Right lobe of liver (tissue), 6 donors: ENCODE measurements around the gene DLG2. TPM values are rescaled to one million over a fixed set of nuclear protein-coding genes. Genes with fewer than 3 reads are reported as not detected.

ENCODE experiments used
- ATAC-seq, 4 donors: fragments of 200-7000 bp; cut with Tn5 transposase; one replicate each; pipeline ENCODE4 v1.9.1; 2020; ENCODE audit warnings: mild to moderate bottlenecking in 4 of 4, moderate library complexity in 4 of 4
- DNase-seq, 3 donors: peaks; one replicate each; pipeline ENCODE4 v3.0.0-alpha.2; 2020
- H3K27ac ChIP-seq, 3 donors: fragments of 200-600 bp; one replicate each; pipeline ENCODE4 v1.8.0; 2022
- H3K27me3 ChIP-seq, 2 donors: fragments of 200-600 bp; one replicate each; pipeline ENCODE4 v1.8.0; 2022
- H3K36me3 ChIP-seq, 4 donors: fragments of 200-600 bp; sonication (generic) in 1 of 4; one replicate each; pipeline versions ENCODE4 v1.5.1 to v1.8.0; 2017 to 2022; ENCODE audit warnings: control low read depth in 1 of 4
- H3K4me1 ChIP-seq, 4 donors: fragments of 200-600 bp; sonication (generic) in 1 of 4; one replicate each; pipeline versions ENCODE4 v1.5.1 to v1.8.0; 2017 to 2022; ENCODE audit warnings: control low read depth in 1 of 4
- H3K4me3 ChIP-seq, 3 donors: fragments of 200-600 bp; one replicate each; pipeline ENCODE4 v1.8.0; 2022
- H3K9me3 ChIP-seq, 4 donors: fragments of 200-600 bp; sonication (generic) in 1 of 4; one replicate each; pipeline versions ENCODE4 v1.5.1 to v1.8.0; 2017 to 2022; ENCODE audit warnings: control low read depth in 1 of 4
- POLR2A ChIP-seq: fragments of 450-650 bp; IDR thresholded peaks from one replicate; pipeline ENCODE4 v1.6.1; 2017; ENCODE audit warnings: antibody characterized with exemption, mild to moderate bottlenecking
- WGBS: methylation state at CpG from one replicate; pipeline ENCODE4 v1.1.6; 2018; ENCODE audit warnings: low coverage, low lambda C conversion rate; ENCODE audit not compliant: insufficient coverage; ENCODE audit errors: missing lambda C conversion rate; 5-methylcytosine and 5-hydroxymethylcytosine counted together
- intact Hi-C, 2 donors: fragments of 100-400 bp; cut with DNase I; formaldehyde crosslinking; loops; one replicate each; pipeline versions ENCODE4 v1.11.2 to v1.14.1; 2022
- total RNA-seq, 6 experiments: library from RNA; depleted of rRNA in 2 of 6; stranded (reverse); fragments of >200 nt in 2 of 6; fragmentation: NEBNext Ultra II Directional in 3 of 6; extraction: Animal tissue kit (Norgen Biotek cat#: 25700) in 3 of 6; gene quantifications; one replicate each; pipeline versions ENCODE4 v1.1.0 to v1.2.4, GENCODE V29; 2016 to 2023
- TF ChIP-seq, protein P1 (sequence below), 4 donors: fragments of 200-600 bp in 3 of 4; fragments of 450-650 bp in 1 of 4; IDR thresholded peaks; one replicate each; pipeline versions ENCODE4 v1.5.1 to v1.8.0; 2016 to 2022; ENCODE audit warnings: antibody characterized with exemption in 4 of 4, mild to moderate bottlenecking in 2 of 4
- donor health status: DM: no; HTN: yes; CAD: no.
- donor health status: DM: no; HTN: no; CAD: no.
- donor health status: DM: no; HTN: no; CAD: no.
- donor health status: DM: no; HTN: yes; CAD: no.
- donor health status: DM: no; HTN: yes; CAD: no.

Gene DLG2
- total RNA-seq, 6 experiments from 2014 or later = 1.2 to 6.4 (median 2.5) TPM

DNA sequence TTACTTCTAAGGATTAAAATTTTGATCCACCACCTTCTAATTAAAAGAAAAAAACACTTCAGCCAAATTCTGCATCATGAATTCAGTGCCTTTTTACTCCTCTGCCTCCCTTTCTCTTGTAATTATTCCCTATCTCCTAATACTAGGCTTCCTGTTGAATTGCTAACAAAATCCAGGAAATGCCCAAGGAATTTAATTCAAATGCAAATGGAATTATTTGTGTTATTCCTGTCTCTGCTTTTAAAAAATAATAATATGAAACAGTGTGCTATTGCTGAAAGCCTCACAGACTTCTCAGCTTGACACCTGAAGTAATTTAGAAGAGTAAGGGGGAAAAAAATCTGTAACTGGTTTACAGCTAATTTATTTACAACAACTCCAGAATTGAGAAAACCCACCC is 85.5 kb downstream of the DLG2 start:
- no peak for DNase-seq
- no peaks in the 10 kb centered on the region for H3K27me3 ChIP-seq
- TF ChIP-seq, protein P1, sequence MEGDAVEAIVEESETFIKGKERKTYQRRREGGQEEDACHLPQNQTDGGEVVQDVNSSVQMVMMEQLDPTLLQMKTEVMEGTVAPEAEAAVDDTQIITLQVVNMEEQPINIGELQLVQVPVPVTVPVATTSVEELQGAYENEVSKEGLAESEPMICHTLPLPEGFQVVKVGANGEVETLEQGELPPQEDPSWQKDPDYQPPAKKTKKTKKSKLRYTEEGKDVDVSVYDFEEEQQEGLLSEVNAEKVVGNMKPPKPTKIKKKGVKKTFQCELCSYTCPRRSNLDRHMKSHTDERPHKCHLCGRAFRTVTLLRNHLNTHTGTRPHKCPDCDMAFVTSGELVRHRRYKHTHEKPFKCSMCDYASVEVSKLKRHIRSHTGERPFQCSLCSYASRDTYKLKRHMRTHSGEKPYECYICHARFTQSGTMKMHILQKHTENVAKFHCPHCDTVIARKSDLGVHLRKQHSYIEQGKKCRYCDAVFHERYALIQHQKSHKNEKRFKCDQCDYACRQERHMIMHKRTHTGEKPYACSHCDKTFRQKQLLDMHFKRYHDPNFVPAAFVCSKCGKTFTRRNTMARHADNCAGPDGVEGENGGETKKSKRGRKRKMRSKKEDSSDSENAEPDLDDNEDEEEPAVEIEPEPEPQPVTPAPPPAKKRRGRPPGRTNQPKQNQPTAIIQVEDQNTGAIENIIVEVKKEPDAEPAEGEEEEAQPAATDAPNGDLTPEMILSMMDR (IDR thresholded peaks at IDR 0.05) = no peak
- H3K4me3 ChIP-seq = no peak overlapping the region
- H3K36me3 ChIP-seq = no peaks in the 10 kb centered on the region
- no peaks in the 10 kb centered on the region for H3K4me1 ChIP-seq
- H3K27ac ChIP-seq = no peak overlapping the region
- no peaks in the 10 kb centered on the region for H3K9me3 ChIP-seq
- no peak for ATAC-seq
- intact Hi-C loops = no loop called here

DNA sequence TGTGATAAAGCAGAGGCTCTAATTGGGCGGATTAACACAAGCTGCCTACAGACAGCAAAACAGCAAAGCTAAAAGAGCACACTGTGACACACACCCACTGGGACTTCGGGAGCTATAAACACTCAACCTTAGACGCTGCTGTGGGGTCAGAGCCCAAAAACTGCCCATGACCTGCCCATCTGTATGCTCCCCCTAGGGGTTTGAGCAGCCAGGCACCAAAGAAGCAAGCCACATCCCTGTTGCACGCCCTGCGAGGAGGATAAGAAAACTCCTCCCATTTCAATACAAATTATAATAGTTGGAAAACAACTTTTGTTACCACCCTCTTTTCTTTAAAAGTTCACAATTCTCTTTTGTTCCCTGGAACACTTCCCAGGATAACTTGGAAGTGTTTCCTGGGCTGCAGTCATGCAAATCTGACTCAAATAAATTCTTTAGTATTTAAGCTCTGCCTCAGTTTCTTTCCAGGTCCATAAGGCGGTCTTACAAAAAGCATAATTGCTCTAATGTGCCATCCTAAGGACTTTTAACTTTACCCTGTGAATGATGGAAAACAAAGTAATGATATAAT is 86.4 kb downstream of the DLG2 start:
- Histone ChIP-seq H3K36me3 (no peaks in the 10 kb centered on the region), H3K4me1 (no peaks in the 10 kb centered on the region), H3K9me3 (no peaks in the 10 kb centered on the region), H3K27ac (no peak overlapping the region), H3K4me3 (no peak overlapping the region), H3K27me3 (no peaks in the 10 kb centered on the region)
- ATAC-seq (no peak), DNase-seq (no peak)
- 49% methylated on average over 4 of the region's 6 CpGs for WGBS
- intact Hi-C loops = no loop called here
- TF ChIP-seq, protein P1 (IDR thresholded peaks at IDR 0.05) = no peak
- TF ChIP-seq POLR2A = no peak

DNA sequence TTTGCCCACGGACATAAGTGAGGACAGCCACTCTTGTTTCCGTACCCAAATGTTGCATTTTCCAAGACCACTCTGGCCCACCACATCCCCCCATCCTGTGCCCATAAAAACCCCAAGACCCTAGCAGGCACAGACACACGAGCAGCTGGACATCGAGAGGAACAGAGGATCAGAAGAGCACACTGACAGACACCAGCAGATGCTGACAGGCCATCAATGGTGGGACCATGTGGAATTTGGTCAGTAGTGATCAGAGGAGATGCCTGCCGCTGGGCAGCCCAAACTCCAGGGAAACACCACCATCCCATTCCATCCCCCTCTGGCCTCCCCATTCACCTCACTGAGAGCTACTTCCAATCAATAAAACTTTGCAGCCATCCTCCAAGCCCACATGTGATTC is 87.0 kb downstream of the DLG2 start:
- Histone ChIP-seq H3K27me3 (no peaks in the 10 kb centered on the region), H3K4me1 (no peaks in the 10 kb centered on the region), H3K9me3 (no peaks in the 10 kb centered on the region), H3K36me3 (no peaks in the 10 kb centered on the region), H3K27ac (no peak overlapping the region), H3K4me3 (no peak overlapping the region)
- TF ChIP-seq, protein P1 (IDR thresholded peaks at IDR 0.05) = no peak
- no peak for TF ChIP-seq POLR2A
- 82% methylated on average over 2 of the region's 5 CpGs for WGBS
- DNase-seq = no peak
- no peak for ATAC-seq
- intact Hi-C loops = no loop called here

DNA sequence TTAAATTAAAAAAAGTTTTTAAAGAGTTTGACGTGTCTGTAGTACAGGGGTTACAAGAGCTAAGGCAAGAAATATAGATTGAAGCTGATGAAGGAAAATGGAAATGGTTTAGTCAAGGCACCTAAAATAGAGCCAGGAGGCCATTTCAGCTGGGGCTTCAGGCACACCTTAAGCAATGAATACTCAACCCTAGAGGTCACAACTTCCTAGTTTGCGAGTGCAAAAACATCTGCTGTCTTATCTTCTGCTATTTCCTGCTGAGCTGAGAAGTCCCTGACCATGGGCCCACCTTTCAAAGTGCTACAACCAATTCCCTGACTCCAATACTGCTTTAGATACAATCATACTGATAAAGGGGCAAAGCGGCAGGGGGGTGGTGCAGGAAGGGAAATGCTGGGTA is 87.4 kb downstream of the DLG2 start:
- no peak for ATAC-seq
- no peak for DNase-seq
- no peak overlapping the region for H3K27ac ChIP-seq
- H3K9me3 ChIP-seq = no peaks in the 10 kb centered on the region
- H3K4me1 ChIP-seq = no peaks in the 10 kb centered on the region
- H3K4me3 ChIP-seq = no peak overlapping the region
- H3K27me3 ChIP-seq = no peaks in the 10 kb centered on the region
- no peak for TF ChIP-seq POLR2A
- TF ChIP-seq, protein P1 (IDR thresholded peaks at IDR 0.05) = no peak
- 58% methylated on average over 3 of the region's 3 CpGs for WGBS
- intact Hi-C loops = no loop called here
- H3K36me3 ChIP-seq = no peaks in the 10 kb centered on the region
